ENCODE data around the gene FLYWCH2.
"Not testable (repeated sequence)": the region's sequence is repeated elsewhere in the genome, so short reads cannot be mapped to it uniquely, and the experiment has no call there.

FLYWCH2 gene

DNA sequence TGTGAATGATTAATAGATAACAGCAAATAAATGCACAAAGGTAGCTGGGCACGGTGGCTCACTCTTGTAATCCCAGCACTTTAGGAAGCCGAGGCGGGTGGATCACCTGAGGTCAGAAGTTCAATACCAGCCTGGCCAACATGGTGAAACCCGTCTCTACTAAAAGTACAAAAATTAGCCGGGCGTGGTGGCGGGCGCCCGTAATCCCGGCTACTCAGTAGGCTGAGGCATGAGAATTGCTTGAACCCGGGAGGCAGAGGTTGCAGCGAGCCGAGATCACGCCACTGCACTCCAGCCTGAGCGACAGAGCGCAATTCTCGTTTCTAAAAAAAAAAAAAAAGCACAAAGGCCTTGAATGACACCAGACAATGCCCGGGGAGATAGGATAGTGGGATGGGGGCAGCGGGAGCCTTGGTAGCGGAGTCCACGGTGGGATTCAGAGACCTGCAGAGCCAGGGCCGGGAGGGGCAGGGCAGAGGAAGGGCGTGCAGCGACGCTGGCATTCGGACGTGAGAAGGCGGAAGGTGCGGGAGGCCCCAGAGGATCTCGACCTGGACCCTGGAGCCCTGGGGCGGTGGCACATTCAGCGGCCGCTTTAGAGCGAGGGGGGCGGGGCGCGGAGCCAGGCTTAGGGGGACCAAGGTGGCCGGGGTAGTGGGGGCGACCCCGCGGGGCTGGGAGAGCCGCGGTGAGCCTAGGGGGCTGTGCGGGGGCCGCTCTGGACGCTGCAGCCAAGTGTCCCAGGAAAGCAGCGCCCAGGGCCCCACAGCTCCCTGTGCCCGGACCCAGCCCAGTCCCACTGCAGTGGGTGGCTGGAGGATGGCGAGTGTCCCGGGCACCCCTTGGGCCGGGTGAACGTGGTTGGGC is 999 bp upstream of the FLYWCH2 start:
- no peak for DNase-seq (ENCODE audit: low read depth in 2 of 2)

DNA sequence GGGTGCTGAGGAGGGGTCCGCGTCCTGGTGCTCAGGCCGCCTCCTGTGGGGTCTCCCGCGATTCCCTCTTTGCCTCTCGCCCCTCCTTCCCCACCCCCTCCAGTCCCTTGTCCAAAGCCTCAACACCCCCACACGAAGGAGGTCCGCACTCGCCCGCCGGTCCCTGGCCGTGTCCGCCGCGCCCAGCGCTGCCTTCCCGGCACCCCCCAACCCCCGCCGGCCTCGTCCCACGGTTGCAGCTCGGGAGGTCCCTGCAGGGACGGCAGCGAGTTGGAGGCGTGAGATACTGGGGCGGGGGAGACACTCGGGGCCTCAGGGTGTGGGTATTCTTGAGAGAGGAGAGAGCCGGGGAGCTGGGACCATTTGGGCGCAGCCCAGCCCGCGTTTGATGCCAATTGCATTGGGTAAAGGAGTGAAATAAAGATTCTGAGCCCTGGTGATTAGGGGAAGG is 468 bp downstream of the FLYWCH2 start:
- no peak for DNase-seq (ENCODE audit: low read depth in 2 of 2)

DNA sequence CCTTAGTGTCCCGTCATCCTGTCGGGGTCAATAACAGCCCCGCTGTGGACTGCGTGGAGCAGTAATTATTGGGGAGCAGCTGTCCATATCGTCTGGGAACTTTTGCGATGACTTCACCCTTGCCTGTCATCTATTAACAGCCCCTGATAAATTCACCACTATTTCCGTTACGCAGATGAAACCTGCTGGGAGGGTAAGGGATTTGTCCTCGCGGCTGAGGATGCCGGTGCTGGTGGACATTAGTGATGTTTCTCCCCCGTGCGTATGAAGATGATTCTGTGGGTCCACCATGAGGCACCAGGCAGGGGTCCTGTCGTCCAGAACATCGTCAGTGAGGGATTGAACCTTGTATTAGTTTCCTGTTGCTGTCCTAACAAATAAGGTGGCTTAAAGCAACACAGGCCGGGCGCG is 1.0 kb downstream of the FLYWCH2 start:
- DNase-seq (ENCODE audit: low read depth in 2 of 2): no peak

DNA sequence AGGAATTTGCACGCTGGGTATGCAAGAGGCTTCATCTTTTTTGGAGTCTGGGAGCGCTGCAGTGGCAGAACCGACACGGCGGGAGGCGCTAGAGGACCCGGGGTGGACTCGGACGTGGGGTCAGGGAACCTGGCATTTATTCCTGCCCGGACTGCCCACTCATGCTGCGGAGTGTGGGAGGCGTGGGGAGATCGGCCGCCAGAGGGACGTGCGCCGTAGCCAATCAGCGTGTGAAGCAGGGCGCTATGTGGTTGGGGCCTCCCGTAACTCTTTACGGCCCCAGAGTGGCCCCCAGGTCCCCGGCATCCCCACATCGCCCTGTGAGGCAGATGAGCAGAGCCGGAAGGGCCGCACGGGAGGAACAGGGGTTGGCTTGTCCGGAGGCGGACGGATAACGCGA is 11.2 kb downstream of the FLYWCH2 start:
- DNase-seq (ENCODE audit: low read depth in 2 of 2): no peak

DNA sequence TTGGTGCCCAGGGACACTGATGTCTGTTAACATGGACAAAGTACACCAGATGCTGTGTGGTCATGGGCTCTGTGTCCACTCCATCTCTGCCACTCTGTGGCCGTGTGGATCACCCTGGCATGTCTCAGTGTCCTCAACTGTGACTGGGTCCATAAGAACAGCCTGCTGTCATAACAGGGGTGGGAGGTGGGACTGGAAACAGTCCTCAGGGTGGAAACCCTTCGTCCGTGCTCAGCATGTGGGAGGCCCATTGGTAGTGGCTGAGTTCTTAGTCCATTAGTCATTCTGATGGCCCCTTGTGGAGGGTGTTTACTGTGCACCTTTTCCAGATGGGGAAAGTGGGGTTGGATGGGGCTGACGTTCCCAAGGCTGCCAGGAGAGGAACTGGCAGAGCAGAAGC is 12.8 kb downstream of the FLYWCH2 start:
- DNase-seq (ENCODE audit: low read depth in 2 of 2): no peak

DNA sequence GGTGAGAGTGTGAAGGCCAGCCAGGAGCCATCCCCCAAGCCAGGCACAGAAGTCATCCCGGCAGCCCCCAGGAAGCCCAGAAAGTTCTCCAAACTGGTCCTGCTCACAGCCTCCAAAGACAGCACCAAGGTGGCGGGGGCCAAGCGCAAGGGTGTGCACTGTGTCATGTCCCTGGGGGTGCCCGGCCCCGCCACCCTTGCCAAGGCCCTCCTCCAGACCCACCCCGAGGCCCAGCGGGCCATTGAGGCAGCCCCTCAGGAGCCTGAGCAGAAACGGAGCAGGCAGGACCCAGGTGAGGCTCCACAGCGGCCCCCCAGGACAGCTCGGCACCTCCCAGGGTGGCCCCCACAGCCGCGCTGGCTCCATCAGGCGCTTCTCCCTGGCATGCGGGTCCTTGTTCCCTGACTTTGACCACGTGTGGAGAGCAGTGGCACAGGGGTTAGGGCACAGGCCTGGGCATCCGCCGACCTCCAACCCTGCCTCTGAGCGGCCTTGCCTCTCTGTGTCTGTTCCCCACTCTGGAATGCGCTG is 13.5 kb downstream of the FLYWCH2 start:
- DNase-seq (ENCODE audit: low read depth in 2 of 2): no peak

DNA sequence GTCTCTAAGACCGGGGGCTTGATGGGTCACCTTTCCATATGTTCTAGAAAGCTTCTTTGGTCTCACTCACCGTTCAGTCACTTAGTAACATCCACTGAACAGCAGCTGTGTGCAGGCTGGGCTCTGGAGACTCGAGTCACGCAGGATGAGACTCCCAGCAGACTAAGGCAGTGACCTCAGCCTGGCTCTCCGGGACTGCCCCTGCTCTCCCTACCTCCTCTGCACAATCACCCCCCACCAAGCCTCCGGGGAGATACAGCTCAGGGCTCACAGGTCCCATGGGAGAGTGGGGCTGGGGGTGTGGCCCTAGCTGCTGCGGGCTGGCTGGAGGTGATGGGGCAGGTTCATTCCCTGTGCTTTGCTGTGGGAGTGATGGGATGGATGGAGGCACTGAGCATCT is 14.1 kb downstream of the FLYWCH2 start:
- no peak for DNase-seq (ENCODE audit: low read depth in 2 of 2)

DNA sequence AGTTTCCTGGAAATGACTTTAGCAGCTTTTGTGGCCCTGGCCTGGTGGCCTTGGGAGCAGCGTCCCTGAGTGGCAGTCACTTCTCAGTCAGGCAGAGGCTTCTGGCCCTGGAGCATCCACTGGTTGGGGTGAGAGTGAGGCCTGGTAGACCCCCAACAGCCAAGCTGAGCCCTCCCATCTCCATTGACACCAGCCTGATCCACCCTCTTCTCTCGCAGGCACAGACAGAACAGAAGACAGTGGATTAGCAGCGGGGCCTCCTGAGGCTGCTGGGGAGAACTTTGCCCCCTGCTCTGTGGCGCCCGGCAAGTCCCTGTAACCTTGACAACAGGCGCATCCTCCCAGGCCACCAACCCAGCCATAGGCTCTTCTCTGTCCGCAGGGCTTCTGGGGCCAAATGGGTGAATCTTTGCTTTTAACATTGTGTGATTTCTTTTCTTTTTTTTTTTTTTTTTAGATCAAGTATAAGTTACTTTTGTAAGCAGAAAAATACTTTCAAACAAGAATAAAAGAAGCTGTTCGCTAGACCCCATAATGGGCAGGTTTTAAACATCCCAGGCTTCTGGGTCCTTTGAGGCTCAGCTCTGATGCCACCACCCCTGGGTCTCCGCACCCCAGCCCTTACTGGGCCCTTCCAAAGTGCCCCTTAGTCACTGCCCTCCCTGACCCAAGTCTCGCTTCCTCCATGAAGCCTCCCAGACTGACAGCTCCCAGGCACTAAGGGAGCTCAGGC is 16.0 kb downstream of the FLYWCH2 start:
- no peak for DNase-seq (ENCODE audit: low read depth in 2 of 2)

DNA sequence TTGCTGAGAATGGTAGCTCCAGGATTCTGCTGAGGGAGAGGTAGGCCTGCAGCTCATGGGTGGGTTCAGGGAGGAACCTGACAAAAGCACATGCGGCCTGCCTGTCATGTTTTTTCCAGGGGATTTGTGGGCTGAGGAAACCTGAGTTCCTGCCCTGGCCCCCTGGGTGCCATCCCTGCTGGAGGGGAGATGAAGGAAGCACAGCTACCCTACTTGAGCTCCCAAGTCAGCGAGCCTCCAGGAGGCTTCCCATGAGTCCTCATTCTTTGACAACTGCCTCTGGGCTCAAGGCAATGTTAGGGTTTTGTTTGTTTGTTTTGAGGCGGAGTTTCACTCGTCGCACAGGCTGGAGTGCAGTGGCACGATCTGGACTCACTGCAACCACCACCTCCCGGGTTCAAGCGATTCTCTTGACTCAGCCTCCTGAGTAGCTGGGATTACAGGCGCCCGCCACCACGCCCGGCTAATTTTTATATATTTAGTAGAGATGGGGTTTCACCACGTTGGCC is 16.6 kb downstream of the FLYWCH2 start:
- DNase-seq (ENCODE audit: low read depth in 2 of 2): no peak

DNA sequence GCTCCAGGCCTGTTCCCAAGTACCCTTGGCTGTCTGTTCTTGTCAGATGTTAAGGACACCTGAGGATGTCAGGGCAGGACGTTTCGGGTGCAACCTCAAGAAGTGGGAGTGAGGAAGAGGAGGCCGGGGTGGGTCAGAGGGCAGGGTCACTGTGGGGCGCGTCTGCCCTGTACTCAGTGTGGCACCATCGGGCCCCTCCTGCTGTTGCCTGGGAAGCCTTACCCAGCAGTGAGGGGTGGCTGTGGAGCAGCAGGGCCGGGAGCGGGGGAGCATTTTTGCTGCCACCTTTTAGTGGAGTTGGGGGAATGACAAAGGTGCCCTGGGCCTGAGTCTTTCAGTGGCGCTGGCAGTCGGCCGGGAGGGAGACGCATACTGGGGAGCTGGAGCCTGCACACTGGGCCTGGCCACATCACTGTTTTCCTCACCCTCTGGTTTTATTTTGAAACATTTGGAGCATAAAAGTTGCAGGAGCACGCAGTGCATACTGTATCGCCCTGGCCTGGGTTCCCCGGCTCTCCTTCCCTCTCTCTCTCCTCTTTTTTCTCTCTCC is 17.6 kb downstream of the FLYWCH2 start:
- no peak for DNase-seq (ENCODE audit: low read depth in 2 of 2)

DNA sequence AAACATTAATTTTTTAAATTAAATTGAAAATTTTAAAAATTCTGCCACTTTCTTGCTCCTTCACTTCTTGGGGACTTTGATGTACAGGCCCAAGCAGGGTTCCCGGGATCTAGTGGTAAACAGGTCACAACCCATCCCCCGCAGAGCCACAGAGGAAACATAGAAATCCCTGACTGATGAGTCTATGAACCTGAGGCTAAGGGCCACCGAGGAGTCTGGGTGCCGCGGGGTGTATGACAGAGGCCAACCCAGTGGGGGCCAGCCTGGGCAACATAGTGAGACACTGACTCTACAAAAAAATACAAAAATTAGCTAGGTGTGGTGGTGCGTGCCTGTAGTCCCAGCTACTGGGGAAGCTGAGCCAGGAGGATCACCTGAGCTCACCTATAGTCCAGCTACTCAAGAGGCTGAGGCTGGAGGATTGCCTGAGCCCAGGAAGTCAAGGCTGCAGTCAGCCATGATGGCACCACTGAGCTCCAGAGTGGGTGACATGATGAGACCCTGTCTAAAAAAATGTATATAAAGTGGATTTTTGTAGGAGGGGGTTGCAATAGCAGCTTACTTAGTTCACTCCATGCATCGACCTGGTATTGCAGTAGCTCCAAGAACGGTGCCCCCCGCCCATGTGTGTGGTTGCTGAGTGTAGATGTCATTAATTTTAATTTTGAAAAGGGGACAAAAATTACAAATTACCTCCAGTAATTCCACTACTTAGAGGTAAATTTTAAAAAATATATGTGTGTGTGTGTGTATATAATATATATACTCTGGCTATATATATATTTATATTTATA is 19.5 kb downstream of the FLYWCH2 start:
- DNase-seq (ENCODE audit: low read depth in 2 of 2): no peak

DNA sequence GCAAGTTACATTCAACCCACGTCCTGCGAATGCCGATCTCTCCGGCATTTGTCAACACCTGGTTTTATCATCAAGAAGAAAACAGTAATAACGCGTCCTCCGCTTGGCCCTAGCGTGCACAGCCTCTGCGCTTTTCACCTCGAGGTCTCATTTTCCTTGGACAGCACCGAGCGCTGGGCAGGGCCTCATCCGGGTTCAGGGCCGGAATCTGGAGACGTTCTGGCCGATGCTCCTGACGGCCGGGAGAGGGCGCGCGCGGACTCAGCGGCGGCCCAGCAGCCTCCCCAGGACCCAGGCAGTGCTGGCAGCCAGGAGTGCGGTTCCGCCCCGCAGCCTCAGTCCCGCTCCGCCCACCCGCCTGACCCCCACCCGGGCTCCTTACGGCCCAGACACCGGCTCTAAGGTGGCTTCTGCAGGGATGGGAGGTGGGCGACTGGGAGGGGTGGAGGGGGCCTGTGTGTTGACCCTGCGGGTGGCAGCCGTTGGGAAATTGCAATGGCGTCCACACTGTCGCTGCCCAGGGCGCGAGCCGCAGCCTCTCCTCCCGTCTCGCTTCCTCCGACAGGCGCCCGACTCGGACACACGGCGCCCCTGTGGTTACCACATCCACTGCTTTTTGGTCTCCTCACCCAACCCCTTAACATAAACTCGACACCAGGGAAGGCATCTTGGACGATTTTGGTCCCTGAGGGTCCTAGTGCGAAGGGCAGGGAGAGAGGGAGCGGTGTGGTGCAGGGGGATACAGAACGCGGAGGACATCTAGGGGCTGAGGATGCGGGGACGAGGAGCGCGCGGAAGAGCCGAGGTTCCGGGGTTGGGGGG is 21.3 kb downstream of the FLYWCH2 start:
- DNase-seq (ENCODE audit: low read depth in 2 of 2): peak; percentile 45 to 56

DNA sequence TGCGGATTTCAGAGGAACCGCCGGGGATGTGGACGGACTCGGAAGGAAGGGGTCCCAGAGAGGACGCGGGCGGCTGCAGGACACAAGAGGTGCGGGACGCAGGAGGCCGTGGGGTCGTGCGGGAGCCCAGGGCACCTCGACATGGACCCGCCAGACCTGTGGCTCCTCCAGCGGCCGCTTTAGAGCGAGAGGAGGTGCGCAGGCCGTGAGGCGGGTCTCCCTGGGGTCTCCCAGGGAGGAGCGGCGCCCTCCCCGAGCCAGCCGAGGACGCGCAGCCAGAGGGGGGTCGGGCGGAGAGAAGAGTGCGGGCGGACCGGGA is 21.9 kb downstream of the FLYWCH2 start:
- DNase-seq (ENCODE audit: low read depth in 2 of 2): no peak

DNA sequence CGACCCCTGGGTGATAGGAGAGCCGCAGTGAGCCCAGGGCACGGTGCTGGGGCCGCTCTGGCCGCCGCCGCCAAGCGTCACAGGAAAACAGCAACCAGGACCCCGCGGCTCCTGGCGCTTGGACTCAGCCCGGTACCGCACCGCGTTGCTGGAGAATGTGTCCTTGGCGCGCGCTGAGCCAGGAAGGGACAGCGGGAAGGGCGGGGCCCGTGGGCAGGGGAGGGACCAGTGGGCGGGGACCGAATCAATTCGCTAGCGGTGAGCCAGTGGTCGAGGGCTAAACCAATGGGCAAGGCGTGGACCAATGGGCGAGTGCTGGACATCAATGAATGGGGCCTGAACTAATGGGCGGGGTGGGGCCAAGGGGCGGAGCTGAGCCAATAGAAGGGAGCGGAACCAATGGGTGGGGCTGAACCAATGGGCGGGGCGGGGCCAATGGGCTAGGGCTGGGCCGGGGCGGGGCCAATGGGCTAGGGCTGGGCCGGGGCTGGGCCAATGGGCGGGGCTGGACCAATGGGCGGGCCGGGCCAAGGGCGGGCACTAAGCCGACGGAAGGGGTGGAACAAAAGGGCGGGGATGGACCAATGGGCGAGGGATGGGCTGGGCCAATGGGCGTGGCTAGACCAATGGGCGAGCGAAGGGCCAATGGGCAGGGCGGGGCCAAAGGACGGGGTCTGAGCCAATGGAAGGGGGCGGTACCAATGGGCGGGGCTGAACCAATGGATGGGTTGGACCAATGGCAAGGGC is 22.4 kb downstream of the FLYWCH2 start:
- DNase-seq (ENCODE audit: low read depth in 2 of 2): peak; percentile 64 to 77

DNA sequence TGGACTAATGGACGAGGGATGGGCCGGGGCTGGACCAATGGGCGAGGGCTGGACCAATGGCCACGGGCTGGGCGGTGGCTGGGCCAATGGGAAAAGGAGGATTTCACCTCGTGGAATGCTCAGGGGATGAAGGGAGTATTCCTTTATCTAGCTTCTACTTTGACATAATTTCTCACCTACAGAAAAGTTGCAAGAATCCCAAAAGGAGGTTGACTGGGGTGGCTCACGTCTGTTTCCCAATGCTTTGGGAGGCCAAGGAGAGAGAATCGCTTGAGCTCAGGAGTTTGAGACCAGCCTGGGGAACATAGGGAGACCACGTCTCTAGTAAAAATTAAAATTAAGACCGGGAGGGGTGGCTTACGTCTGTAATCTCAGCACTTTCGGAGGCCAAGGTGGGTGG is 23.0 kb downstream of the FLYWCH2 start:
- DNase-seq (ENCODE audit: low read depth in 2 of 2): no peak

DNA sequence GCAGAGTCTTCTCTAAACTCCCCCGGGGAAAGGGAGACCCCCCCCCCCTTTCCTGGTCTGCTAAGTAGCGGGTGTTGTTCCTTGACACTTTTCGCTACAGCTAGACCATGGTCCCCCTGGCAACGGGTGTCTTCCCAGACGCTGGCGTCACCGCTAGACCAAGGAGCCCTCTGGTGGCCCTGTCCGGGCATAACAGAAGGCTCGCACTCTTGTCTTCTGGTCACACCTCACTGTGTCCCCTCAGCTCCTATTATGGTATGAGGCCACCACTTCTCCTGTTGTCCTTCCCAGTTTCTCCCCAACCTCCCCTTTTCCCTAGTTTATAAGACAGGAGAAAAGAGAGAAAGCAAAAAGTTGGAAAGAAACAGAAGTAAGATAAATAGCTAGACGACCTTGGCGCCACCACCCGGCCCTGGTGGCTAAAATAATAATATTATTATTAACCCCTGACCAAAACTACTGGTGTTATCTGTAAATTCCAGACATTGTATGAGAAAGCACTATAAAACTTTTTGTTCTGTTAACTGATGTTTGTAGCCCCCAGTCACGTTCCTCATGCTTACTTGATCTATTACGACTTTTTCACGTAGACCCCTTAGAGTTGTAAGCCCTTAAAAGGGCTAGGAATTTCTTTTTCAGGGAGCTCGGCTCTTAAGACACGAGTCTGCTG is 24.2 kb downstream of the FLYWCH2 start:
- DNase-seq (ENCODE audit: low read depth in 2 of 2): not testable (repeated sequence)

DNA sequence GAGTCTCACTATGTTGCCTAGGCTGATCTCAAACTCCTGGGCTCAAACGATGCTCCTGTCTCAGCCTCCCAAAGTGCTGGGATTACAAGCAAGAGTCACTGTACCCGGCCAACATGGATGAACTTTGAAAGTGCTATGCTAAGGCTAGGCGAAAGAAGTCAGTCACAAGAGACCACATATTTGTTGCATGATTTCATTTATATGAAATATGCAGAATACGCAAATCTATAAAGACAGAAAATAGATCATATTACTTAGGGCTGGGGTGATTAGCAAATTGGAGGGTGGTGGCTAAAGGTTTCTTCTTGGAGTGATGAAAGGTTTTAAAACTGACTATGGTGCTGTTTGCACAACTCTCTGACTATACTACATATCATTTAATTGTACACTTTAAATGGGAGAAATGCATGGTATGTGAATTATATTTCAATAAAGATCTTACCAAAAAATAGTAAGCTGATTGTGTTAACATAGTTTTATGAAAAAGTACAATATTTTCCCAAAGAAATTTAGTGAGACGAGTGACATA is 27.5 kb downstream of the FLYWCH2 start:
- no peak for DNase-seq (ENCODE audit: low read depth in 2 of 2)

DNA sequence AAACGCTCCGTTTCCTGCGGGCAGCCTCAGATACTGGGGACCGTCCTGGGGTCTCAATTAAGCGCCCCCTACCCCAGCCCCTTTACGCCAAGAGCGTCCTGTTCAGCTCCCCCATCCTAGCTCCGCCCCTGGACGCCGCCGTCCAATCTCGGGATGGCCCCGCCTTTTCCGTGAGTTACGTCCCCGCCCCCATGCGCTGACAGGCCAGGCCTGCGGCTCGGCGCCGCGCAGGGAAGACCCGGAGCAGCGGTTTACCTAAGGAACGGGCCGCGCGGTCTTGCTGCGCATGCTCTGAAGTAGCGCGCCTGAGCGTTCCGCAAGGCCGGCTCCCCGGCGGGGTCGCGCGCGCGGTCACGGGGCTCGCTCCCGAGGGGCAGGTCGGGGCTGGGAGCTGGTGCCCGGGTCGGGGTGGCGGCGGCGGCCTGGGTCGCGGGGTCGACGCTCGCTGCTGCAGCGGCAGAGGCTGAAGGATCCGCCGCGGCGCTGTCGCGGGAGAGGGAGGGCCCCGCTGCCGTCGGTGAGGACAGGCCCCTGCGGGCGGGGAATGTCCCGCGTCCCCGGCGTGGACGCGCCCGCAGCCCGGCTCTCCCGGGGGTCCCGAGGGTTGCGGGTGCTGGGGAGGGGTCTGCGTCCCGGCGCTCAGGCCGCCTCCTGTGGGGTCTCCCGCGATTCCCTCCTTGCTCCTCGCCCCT is 28.8 kb downstream of the FLYWCH2 start, which contains the start of gene FLYWCH1:
FLYWCH1 (plus strand) TSS at position 294 of the 692 bp plus-strand sequence. CDS start 17,755 bp downstream, outside the sequence.
- peak; percentile 95 to 97 for DNase-seq (ENCODE audit: low read depth in 2 of 2)
